ENCODE measurements around the gene MUC3A.

The MUC3A gene

DNA sequence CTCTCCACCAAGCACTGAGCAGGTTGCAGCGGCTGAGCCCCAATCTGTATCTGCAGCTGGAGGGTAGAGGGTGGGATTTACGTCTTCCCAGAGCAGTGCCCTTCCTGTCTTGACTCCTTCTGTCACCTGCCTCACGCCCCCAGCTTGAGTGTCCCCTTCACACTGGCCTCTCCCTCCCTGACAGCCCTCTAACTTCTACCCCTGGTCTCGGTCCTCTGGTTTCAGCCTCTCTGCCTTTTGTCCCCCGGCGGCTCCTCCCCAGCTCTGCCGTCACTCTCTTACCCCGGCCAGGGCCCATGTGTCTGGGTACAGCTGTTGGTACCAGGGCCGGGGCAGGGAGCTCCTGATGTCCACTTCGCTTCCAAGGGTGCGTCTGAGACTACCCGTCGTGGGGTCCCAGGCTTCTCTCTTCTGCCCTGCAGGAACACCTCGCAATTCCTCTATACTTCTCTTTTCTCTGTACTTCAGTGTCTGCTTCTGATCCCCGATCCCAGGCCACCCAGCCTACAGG is 654 bp downstream of the MUC3A start:
- no peak for DNase-seq

DNA sequence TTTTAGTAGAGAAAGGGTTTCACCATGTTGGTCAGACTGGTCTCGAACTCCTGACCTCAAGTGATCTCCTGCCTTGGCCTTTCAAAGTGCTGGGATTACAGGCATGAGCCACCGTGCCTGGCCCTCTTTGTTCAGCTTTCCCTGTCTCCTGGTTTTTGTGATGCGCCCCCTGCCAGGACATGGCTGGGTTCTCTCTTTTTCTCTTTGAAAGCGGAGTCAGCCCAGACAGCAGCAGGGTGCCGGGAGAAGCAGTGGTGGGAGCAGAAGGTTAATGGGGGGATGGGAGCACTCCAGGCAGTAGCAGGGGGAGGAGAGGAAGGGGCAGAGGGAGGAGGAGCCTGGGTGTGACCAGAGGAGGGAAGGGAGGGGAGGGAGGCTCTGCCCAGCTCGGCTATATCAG is 1.8 kb downstream of the MUC3A start:
- no peak for DNase-seq

DNA sequence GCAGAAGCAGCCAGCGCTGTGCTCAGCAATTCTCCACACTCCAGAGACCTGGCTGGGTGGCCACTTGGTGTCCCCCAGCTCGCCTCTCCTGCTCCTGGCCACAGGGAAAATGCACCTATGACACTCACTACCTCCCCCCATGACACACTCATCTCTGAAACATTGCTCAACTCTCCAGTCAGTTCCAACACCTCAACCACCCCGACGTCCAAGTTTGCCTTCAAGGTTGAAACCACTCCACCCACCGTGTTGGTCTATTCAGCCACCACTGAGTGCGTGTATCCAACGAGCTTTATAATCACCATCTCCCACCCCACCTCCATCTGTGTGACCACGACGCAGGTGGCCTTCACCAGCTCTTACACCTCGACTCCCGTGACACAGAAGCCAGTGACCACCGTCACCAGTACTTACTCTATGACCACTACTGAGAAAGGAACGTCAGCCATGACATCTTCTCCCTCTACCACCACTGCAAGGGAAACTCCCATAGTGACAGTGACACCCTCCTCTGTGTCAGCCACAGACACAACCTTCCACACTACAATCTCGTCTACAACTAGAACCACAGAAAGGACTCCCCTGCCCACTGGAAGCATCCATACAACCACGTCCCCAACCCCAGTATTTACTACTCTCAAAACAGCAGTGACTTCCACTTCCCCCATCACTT is 2.7 kb downstream of the MUC3A start:
- DNase-seq: no peak

GRCh38 chr7:100952641-100953040 is 3.3 kb downstream of the MUC3A start:
- no peak for DNase-seq

DNA sequence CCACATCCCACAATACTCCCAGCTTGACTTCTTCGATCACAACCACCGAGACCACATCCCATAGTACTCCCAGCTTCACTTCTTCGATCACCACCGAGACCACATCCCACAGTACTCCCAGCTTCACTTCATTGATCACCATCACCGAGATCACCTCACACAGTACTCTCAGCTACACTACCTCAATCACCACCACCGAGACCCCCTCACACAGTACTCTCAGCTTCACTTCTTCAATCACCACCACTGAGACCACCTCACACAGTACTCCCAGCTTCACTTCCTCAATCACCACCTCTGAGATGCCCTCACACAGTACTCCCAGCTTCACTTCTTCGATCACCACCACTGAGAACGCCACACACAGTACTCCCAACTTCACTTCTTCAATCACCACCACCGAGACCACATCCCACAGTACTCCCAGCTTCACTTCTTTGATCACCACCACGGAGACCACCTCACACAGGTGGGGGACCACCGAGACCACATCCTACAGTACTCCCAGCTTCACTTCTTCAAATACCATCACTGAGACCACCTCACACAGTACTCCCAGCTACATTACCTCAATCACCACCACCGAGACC is 8.6 kb downstream of the MUC3A start:
- DNase-seq: no peak

GRCh38 chr7:100959894-100960293 is 10.6 kb downstream of the MUC3A start:
- DNase-seq: no peak

- no peak for DNase-seq
These were observed 13.2 kb downstream of the MUC3A start for GRCh38 chr7:100962537-100962936.

GRCh38 chr7:100963386-100963785 is 14.1 kb downstream of the MUC3A start:
- DNase-seq: no peak

- DNase-seq: no peak
These were observed 14.5 kb downstream of the MUC3A start for GRCh38 chr7:100963874-100964273.

DNA sequence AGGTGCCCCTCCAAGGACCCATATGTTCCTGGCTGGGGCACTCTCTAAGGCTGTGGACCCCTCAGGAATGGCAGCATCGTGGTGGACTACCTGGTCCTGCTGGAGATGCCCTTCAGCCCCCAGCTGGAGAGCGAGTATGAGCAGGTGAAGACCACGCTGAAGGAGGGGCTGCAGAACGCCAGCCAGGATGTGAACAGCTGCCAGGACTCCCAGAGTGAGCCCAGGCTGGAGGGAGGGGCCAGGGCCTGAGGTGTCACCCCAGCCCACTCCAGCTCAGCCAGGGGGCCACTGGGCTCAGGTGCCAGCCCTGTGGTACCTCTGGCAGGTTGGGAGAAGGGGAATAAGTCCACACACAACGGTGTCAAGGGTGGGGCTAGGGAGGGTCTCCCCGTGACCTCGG is 15.3 kb downstream of the MUC3A start:
- DNase-seq: no peak

DNA sequence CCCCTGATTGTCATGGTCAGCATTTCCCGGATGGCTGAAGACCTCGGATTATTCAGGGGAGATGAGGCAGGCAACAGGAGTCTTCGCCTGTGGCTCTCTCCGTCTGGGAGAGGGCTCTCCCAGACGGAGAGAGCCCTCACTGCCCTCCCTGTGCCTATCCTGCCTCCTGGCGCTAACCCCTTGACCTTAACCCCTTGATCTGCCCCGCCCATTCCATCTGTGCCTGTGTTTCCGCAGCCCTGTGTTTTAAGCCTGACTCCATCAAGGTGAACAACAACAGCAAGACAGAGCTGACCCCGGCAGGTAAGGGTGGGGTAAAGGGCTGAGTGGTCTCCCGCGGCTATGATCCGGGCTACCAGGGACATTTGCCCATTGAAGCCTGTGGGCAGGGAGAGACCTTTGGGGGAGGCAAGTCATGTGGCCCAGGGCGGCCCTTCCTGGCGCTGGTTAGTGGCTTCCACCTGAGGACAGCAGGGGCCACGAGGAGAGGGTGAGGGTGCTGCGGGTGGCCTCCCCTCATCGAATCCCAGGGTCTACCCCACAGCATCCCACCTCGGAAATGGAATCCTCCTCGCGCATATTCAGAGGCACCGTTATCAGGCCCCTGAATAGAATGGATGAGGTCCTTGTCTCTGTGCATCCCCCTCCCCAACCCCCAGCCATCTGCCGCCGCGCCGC is 15.8 kb downstream of the MUC3A start:
- DNase-seq: no peak

GRCh38 chr7:100965723-100966541 is 16.6 kb downstream of the MUC3A start:
- no peak for DNase-seq

DNA sequence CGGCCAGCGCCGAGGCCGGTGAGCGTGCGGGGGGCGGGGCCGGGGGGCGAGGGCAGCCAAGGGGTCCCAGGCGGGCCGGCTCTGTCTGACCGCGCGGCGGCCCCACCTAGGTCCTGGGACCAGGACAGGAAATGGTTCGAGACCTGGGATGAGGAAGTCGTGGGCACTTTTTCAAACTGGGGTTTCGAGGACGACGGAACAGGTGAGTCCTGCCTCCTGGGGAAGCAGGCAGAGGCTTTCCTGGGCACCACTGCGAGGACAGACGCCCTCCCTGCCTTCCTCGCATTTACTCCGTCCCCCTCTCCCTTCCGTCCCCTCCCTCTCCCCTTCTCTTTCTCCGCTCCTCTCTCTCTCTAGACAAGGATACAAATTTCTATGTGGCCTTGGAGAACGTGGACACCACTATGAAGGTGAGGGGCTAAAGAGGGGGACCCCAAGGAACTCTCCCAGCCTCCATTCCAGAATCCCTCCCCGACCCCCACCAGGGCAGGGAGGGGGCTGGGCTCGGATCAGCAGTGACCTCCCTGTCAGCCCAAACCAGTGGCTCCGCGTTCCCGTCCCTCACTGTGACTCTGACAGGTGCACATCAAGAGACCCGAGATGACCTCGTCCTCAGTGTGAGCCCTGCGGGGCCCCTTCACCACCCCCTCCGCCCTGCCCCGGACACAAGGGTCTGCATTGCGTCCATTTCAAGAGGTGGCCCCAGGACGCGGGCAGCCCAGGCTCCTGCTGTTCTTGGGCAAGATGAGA is 17.4 kb downstream of the MUC3A start:
- DNase-seq: no peak

DNA sequence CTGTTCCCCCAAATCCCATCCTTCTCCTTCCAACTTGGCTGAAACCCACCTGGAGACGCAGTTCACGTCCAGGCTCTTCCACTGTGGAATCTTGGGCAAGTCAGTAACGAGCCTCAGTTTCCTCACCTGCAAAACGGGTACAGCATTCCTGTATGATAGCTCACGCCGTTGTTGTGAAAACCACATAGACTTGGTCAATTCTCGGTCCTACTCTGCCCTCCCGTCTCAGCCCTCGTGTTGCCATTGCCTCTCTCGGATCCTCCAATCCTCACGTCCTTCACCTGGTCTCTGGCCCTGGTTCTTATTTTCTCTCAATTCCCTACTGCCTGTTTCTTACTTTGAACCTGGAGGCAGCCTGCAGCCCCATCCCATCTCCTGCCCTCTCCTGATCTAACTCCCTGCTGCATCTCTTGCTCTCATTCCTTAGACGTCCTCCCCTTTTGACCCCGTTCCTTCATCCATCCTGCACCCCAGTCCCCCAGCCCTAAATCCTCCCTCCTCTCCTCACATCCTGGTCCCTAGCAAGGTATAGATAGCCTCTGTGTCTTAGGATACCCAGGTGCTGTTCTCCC is 18.0 kb downstream of the MUC3A start:
- DNase-seq: no peak

DNA sequence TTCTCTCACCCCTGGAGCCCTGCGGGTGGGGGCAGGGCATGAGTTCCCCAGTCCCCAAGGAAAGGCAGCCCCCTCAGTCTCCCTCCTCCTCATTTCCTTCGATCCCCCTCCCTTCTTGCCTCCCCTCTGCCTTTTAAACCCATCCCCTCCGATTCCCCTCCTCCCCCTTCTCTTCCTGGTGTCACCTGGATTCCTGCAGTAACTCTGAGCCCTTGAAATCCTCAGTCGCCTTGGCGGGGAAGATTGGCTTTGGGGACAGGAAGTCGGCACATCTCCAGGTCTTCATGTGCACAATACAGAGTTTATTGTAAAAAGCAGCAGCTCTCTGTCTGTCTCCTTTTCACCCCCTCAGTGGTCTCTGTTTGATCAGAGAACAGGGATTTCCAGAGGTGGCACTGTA is 18.7 kb downstream of the MUC3A start:
- no peak for DNase-seq

DNA sequence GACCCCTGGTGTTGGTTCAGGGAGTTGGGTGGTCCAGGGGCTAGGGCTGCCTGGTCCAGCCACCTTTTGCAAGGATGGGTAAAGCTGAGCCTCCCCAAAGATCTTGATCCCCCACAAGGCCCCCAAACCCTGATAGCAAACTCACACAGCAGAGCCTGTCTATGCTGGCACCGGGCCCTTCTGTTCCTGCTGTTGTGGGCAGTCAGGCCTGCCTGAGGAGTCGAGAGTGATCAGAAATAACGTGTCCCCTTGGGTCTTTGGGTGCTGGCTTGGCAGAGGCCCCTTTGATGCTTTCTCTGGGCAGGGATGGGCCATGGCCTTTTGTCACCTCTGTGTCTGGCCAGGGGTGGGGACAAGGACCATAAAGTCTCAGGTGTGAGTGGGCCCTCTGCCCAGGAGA is 19.3 kb downstream of the MUC3A start:
- DNase-seq: no peak

- DNase-seq: no peak
These were observed 19.8 kb downstream of the MUC3A start, which contains the start of gene MUC12 for GRCh38 chr7:100969066-100969615. Gene MUC12, plus strand, starts transcription at chr7:100969565. Its CDS starts 58 bp downstream, at chr7:100969623.

DNA sequence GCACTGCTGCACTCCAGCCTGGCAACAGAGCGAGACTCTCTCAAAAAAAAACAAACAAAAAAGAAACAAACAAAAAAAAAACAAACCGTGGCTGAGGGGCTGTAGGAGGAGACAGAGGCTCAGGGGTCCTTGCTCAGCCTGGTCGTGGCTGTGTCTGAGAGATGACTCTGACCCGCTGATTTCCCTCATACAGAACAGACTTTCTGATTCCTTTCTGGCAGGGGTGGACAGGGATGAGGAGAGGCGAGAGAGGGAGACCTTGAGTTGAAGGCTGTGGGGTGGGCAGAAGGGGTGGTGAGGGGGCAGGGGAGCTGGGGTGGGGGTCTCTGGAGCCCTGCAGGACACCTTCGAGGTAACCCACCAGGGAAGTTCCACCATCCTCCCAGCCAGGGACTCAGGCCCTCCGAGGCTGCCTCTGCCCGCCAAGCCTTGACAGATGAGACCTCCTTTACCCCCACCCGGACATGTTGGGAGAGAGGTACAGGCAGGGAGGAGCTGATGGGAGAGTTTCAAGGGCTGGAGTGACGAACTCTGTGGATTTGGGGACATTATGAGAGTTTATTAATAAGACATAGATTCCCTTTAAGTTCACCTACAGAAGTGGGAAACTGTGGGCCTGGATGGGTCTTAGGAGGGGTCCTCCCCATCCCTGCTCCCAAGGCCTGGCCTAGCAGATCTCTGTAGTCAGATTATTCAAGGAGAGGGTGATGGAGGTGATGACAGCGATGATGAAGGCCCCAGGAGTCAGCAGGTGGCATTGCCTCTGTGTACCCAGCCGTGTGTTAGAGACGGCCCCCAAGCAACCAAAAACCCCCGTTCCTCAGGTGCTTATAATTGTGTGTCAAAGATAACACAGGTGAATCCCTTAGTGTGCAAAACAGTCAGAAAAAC is 22.0 kb downstream of the MUC3A start:
- DNase-seq: no peak

DNA sequence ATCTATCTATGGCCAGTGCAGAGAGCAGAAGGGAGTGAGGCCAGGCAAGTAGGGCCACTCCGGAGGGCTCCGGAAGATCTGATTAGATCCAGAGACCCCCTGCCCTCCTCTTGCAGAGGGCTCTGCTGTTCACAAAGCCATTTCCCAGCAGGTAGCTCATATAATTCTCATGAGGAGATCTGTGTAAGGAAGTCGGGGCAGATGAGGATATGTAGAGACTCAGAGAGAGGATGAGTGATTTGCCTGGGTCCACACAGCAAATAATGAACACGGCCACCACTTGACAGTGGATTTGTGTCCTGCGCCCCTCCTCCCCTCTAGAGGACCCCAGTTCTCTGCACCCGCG is 22.6 kb downstream of the MUC3A start:
- no peak for DNase-seq

DNA sequence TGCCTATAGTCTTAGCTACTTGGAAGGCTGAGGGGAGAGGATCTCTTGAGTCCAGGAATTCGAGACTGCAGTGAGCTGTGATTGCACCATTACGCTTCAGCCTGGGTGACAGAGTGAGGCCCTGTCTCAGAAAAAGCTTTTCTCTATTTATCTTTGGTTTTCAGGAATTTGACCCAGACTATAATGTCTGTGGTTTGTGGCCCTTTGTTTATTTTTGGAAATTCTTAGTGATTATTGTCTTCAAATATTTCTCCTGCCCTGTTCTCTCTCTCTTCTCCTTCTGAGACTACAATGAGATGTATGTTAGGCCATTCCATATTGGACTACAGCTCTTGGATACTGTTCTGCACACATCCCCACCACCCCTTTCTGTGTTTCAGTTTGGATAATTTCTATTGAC is 24.7 kb downstream of the MUC3A start:
- no peak for DNase-seq

DNA sequence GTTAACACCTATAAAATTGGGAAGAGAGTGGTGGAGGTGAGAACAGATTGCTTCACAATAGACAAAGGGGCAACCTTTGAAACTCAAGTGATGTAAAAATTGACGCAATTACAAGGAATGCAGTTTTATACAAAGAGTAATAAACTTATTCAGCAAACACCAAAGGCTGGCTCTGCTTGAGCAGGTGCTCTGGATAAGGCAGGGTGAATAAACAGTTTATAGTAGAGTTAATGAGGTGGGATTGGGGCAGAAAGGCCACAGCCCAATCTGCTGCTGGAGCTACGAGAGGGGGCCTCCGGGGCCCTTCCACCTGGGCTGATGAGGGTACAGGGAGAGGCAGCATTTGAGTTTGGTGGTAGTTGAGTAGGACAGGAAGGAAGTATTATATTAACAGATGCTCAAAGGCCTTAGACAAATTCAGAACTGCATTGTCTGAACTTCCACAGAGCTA is 26.1 kb downstream of the MUC3A start:
- DNase-seq: no peak
